Fibroblast of villous mesenchyme (primary cell): Measurements from ENCODE around the gene CDCA4. TPM values are rescaled to one million over a fixed set of nuclear protein-coding genes. Genes with fewer than 3 reads are reported as not detected.
A peak's percentile ranks its signal among the peaks of the same experiment; 100 is the strongest.

Experiments used
- DNase-seq: peaks from one replicate; pipeline ENCODE4 v3.0.0-alpha.2; 2010; ENCODE audit warnings: low read depth
- H3K4me3 ChIP-seq: 2 replicates; pipeline ENCODE4 v1.5.1; 2011; ENCODE audit warnings: low read depth, mild to moderate bottlenecking, low read length
- CTCF ChIP-seq: IDR thresholded peaks from 2 replicates; pipeline ENCODE4 v1.5.1; 2012; ENCODE audit warnings: low read depth, mild to moderate bottlenecking, low read length; ENCODE audit not compliant: insufficient read depth
- total RNA-seq: library from RNA; depleted of rRNA; stranded (reverse); fragments of >200 nt; gene quantifications from 2 replicates; pipeline ENCODE4 v1.2.3, GENCODE V29; 2012

The CDCA4 gene
- total RNA-seq, 1 donor: 22.5 TPM

GRCh38 chr14:105061428-105062047, 40.7 kb upstream of the CDCA4 start:
- H3K4me3 ChIP-seq: no peak overlapping the region
- no peak for TF ChIP-seq CTCF
- DNase-seq: no peak

GRCh38 chr14:105060751-105061427, 40.0 kb upstream of the CDCA4 start:
- no peak for TF ChIP-seq CTCF
- DNase-seq: peak; percentile 35
- H3K4me3 ChIP-seq: no peak overlapping the region

DNA sequence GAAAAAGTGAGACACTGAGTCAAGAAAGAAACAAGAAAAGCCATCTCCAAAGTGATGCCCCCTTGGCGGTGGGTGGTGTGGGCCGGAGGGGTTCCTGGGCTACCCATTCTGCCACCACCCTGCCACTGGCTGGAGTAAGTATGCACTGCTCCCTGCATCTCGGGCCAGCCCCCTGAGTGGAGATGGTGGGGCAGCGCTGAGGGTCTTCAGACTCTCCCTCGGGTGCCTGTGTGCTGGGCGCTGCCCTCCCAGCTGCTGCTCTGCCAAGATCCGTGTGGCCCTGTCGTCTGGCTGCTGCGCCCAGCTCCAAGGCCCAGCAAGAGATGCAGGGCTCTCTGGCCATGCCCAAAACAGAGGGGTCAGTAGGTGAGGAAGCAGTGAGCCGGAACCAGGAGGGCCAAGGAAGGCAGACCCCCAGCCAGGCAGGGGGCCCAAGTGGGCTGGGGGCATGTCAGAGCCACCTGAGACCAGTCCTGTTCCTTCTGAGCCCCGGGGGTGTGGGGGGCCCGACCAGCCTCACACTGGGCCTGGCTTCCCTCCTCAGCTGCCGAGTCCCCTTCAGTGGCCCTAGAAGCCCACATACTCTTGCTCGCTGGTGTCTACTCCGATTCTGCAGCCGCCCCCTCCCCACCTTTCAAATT, 39.2 kb upstream of the CDCA4 start:
- no peak overlapping the region for H3K4me3 ChIP-seq
- TF ChIP-seq CTCF: no peak
- DNase-seq: no peak

GRCh38 chr14:105059035-105059924, 38.4 kb upstream of the CDCA4 start:
- peak; percentile 36 for DNase-seq

GRCh38 chr14:105058521-105059034, 37.7 kb upstream of the CDCA4 start:
- H3K4me3 ChIP-seq: no peak overlapping the region
- no peak for DNase-seq
- TF ChIP-seq CTCF: no peak

More at GRCh38 chr14:105059035-105059924, 38.4 kb upstream of the CDCA4 start:
- TF ChIP-seq CTCF: no peak
- no peak overlapping the region for H3K4me3 ChIP-seq

GRCh38 chr14:105056303-105056831, 35.5 kb upstream of the CDCA4 start:
- H3K4me3 ChIP-seq: no peak overlapping the region
- no peak for TF ChIP-seq CTCF
- DNase-seq: no peak
